Right hindlimb (tissue), 1 donor: ENCODE measurements around the gene ZNF319.
A peak's percentile ranks its signal among the peaks of the same experiment; 100 is the strongest.

Experiments
- DNase-seq: peaks from one replicate; pipeline ENCODE4 v3.0.0-alpha.2; 2018

Gene ZNF319

GRCh38 chr16:58036943-58037342 is 36.5 kb upstream of the ZNF319 start:
- no peak for DNase-seq

- no peak for DNase-seq
Observed at GRCh38 chr16:58035356-58036170, 35.1 kb upstream of the ZNF319 start.

GRCh38 chr16:58034774-58035173 is 34.3 kb upstream of the ZNF319 start:
- DNase-seq, result no peak

- no peak for DNase-seq
Observed at GRCh38 chr16:58034128-58034685, 33.7 kb upstream of the ZNF319 start.

GRCh38 chr16:58032710-58033293 is 32.3 kb upstream of the ZNF319 start:
- no peak for DNase-seq

GRCh38 chr16:58031016-58031800 is 30.7 kb upstream of the ZNF319 start:
- no peak for DNase-seq

- DNase-seq, result no peak
Observed at GRCh38 chr16:58030136-58030840, 29.8 kb upstream of the ZNF319 start.

- no peak for DNase-seq
Observed at GRCh38 chr16:58029410-58029809, 28.9 kb upstream of the ZNF319 start.

GRCh38 chr16:58028541-58029070 is 28.1 kb upstream of the ZNF319 start:
- peak; percentile 29 for DNase-seq

- no peak for DNase-seq
Observed at GRCh38 chr16:58027916-58028455, 27.5 kb upstream of the ZNF319 start.

GRCh38 chr16:58027161-58027915 is 26.9 kb upstream of the ZNF319 start:
- peak; percentile 61 for DNase-seq

- peak; percentile 42 for DNase-seq
Observed at GRCh38 chr16:58026705-58027160, 26.3 kb upstream of the ZNF319 start.

GRCh38 chr16:58026139-58026704 is 25.8 kb upstream of the ZNF319 start:
- peak; percentile 66 for DNase-seq

GRCh38 chr16:58025351-58026138 is 25.1 kb upstream of the ZNF319 start, which contains the start of gene MMP15:
Gene MMP15 (plus strand): TSS chr16:58025754. CDS start chr16:58026351, 597 bp downstream.
- DNase-seq, result peak; percentile 75

GRCh38 chr16:58024486-58025350 is 24.2 kb upstream of the ZNF319 start:
- DNase-seq, result peak; percentile 35

GRCh38 chr16:58022601-58023371 is 22.3 kb upstream of the ZNF319 start:
- DNase-seq, result peak; percentile 71

GRCh38 chr16:58021661-58022551 is 21.4 kb upstream of the ZNF319 start:
- DNase-seq, result peak; percentile 17
